MCF 10A (cell line): ENCODE data around the gene OPTC. TPM values are rescaled to one million over a fixed set of nuclear protein-coding genes. Genes with fewer than 3 reads are reported as not detected.

Experiments
- BruUV-seq: library from RNA; stranded (reverse); fragments of 400-500 nt; replicated peaks from 2 replicates; lab custom pipeline; 2021; lab: Mats Ljungman, UMichigan
- CTCF ChIA-PET: fragments of 300-600 bp; sonication (Branson Sonifier 250); formaldehyde crosslinking; extraction: SDS; loops from one replicate; lab custom pipeline; 2021; ENCODE audit warnings: antibody characterized with exemption, inconsistent platforms; lab: Yijun Ruan, JAX
- POLR2A ChIA-PET: fragments of 300-600, 350-650 bp; sonication (Branson Sonifier 250); formaldehyde crosslinking; extraction: SDS; loops from one replicate; lab custom pipeline; 2020; ENCODE audit warnings: antibody characterized with exemption, inconsistent platforms; lab: Yijun Ruan, JAX
- DNase-seq: peaks from one replicate; pipeline ENCODE4 v3.0.0-alpha.2; 2018; ENCODE audit not compliant: unreplicated experiment
- H3K27ac Mint-ChIP-seq: one replicate; pipeline ENCODE4 v1.8.0; 2022; ENCODE audit warnings: mild to moderate bottlenecking, low read depth, mixed read lengths; ENCODE audit not compliant: unreplicated experiment
- H3K27me3 Mint-ChIP-seq: one replicate; pipeline ENCODE4 v1.8.0; 2022; ENCODE audit warnings: mixed read lengths; ENCODE audit not compliant: insufficient read depth, unreplicated experiment
- H3K36me3 Mint-ChIP-seq: one replicate; pipeline ENCODE4 v1.8.0; 2022; ENCODE audit warnings: mild to moderate bottlenecking, moderate library complexity, mixed read lengths; ENCODE audit not compliant: insufficient read depth, unreplicated experiment
- H3K4me1 Mint-ChIP-seq: one replicate; pipeline ENCODE4 v1.8.0; 2022; ENCODE audit warnings: mixed read lengths; ENCODE audit not compliant: insufficient read depth, unreplicated experiment
- H3K4me3 Mint-ChIP-seq: one replicate; pipeline ENCODE4 v1.8.0; 2022; ENCODE audit warnings: mild to moderate bottlenecking, moderate library complexity, mixed read lengths; ENCODE audit not compliant: unreplicated experiment
- H3K9me3 Mint-ChIP-seq: one replicate; pipeline ENCODE4 v1.8.0; 2022; ENCODE audit warnings: mixed read lengths; ENCODE audit not compliant: unreplicated experiment
- intact Hi-C: fragments of 100-400 bp; cut with micrococcal nuclease; formaldehyde crosslinking; loops from 2 replicates; pipeline ENCODE4 v1.14.1; 2022
- total RNA-seq: library from RNA; stranded (reverse); gene quantifications from 2 replicates; pipeline ENCODE4 v1.2.3, GENCODE V29; 2022
- TF ChIP-seq, protein P1 (sequence below): fragments of 200-600 bp; IDR thresholded peaks from one replicate; pipeline ENCODE4 v1.8.0; 2022; ENCODE audit warnings: antibody characterized with exemption, mild to moderate bottlenecking; ENCODE audit not compliant: unreplicated experiment

Gene OPTC
- total RNA-seq, 1 experiment from 2014 or later, result not detected

DNA sequence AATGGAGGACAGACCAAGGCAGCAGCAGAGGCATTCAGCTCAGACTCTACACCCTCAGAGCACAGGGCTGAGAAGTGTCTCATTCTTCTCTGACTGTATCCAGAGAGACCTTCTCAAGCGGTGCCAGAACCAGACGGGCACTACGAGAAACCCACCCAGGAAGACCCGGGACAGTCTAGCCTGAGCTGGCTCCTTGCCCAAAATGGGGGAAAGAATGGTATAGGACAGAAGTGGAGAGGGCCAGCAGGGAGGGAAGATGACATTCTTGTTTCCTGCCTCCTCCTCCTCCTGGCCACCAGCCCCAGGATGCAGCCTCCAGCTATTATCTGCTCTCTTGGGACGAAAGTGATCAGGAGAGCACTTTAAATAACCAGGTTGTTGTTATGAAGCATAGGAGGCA lies 40.9 kb upstream of the OPTC start:
- TF ChIP-seq, protein P1, sequence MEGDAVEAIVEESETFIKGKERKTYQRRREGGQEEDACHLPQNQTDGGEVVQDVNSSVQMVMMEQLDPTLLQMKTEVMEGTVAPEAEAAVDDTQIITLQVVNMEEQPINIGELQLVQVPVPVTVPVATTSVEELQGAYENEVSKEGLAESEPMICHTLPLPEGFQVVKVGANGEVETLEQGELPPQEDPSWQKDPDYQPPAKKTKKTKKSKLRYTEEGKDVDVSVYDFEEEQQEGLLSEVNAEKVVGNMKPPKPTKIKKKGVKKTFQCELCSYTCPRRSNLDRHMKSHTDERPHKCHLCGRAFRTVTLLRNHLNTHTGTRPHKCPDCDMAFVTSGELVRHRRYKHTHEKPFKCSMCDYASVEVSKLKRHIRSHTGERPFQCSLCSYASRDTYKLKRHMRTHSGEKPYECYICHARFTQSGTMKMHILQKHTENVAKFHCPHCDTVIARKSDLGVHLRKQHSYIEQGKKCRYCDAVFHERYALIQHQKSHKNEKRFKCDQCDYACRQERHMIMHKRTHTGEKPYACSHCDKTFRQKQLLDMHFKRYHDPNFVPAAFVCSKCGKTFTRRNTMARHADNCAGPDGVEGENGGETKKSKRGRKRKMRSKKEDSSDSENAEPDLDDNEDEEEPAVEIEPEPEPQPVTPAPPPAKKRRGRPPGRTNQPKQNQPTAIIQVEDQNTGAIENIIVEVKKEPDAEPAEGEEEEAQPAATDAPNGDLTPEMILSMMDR, result no peak
- Mint-ChIP-seq H3K27me3 (peaks cover 93% of the 10 kb centered on the region), H3K4me3 (no peak overlapping the region), H3K9me3 (no peaks in the 10 kb centered on the region), H3K27ac (no peak overlapping the region), H3K4me1 (no peaks in the 10 kb centered on the region), H3K36me3 (no peaks in the 10 kb centered on the region)
- CTCF ChIA-PET, result interaction anchor here (0.6 to 5.1 kb wide), 5 partner anchors 8 to 421 kb away, joined by 3 to 41 read pairs (median 4); no protein-coding TSS in a partner anchor
- DNase-seq, result no peak
- intact Hi-C loops, result no loop called here
- BruUV-seq, result no TSS peak
- POLR2A ChIA-PET, result no interaction called here

DNA sequence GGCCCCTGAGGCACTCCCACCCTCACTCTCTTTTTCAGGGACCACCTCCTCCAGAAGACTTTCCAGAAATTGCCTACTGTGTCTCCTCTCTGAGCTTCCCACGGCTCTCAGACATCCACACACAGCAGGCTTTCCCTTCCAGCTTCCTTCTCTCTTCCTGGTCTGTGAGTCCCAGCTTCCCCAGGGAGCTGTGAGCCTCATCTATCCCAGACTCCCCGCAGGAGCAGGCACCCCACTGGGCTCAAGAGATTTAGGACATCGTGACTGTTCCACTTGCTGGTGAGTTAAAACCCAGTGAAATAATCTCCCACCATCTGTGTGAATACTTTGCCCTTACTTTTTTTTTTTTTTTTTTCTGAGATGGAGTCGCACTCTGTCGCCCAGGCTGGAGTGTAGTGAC lies 40.3 kb upstream of the OPTC start:
- H3K27me3 Mint-ChIP-seq, result peaks cover 93% of the 10 kb centered on the region
- TF ChIP-seq, protein P1, result no peak
- no peak for DNase-seq
- ChIA-PET POLR2A (no interaction called here), CTCF (interaction anchor here (0.6 to 5.1 kb wide), 8 partner anchors 9 to 420 kb away, joined by 3 to 41 read pairs (median 4); no protein-coding TSS in a partner anchor)
- no peaks in the 10 kb centered on the region for H3K9me3 Mint-ChIP-seq
- H3K27ac Mint-ChIP-seq, result no peak overlapping the region
- no peak overlapping the region for H3K4me3 Mint-ChIP-seq
- H3K36me3 Mint-ChIP-seq, result no peaks in the 10 kb centered on the region
- H3K4me1 Mint-ChIP-seq, result no peaks in the 10 kb centered on the region
- BruUV-seq, result no TSS peak
- intact Hi-C loops, result no loop called here

DNA sequence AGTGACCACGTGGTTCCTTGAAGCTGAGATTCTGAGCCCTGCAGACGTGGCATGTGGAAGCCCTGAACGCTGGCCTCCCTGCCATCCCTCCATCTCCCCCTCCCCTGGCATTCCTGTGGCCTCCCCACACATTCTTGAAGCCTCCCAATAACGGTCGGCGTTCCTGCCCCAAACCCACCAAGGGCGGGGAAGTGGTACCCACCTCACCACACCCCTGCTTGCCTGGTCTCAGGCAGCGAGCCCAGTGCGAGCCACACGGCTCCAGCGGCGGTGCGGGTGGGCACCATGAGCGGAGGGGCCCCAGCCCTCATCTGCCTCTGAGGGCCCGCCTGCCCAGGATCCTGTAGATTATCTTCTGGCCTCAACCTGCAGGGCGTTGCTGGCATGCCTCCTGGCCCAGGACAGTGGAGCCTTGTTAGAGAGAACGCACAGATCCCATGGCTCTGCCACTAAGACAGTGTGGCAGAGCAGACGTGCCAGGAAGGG lies 38.9 kb upstream of the OPTC start:
- no peak overlapping the region for H3K4me3 Mint-ChIP-seq
- BruUV-seq, result no TSS peak
- no peaks in the 10 kb centered on the region for H3K4me1 Mint-ChIP-seq
- peaks cover 93% of the 10 kb centered on the region for H3K27me3 Mint-ChIP-seq
- CTCF ChIA-PET, result no interaction called here
- intact Hi-C loops, result no loop called here
- H3K36me3 Mint-ChIP-seq, result no peaks in the 10 kb centered on the region
- no peaks in the 10 kb centered on the region for H3K9me3 Mint-ChIP-seq
- POLR2A ChIA-PET, result interaction anchor here (1.6 kb wide), 1 partner anchor 8 kb away, joined by 5 read pairs; no protein-coding TSS in a partner anchor
- DNase-seq, result no peak
- H3K27ac Mint-ChIP-seq, result no peak overlapping the region
- TF ChIP-seq, protein P1, result no peak

DNA sequence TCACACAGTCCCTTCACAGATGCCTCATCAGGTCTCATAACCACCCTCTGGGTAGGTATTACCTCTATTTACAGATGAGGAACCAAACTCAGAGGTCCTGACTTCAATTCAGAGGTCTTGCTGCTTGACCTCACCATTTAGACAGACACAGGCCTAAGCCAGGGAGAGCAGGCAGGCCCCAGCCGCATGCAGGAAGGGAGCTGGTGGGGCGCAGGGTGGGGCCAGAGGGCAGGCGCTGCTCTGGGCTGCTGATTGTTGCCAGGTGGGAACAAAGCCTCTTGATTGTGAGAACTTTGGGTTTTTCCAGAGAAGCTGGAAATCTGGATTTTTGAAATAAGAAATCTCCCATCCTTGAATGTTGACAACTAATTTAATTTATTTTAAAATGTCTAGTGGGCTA lies 38.2 kb upstream of the OPTC start:
- H3K27ac Mint-ChIP-seq, result no peak overlapping the region
- H3K36me3 Mint-ChIP-seq, result no peaks in the 10 kb centered on the region
- no peak overlapping the region for H3K4me3 Mint-ChIP-seq
- CTCF ChIA-PET, result interaction anchor here (0.7 to 1.3 kb wide), 3 partner anchors 32 to 237 kb away, joined by 3 read pairs; no protein-coding TSS in a partner anchor
- POLR2A ChIA-PET, result interaction anchor here (1.6 kb wide), 1 partner anchor 9 kb away, joined by 5 read pairs; no protein-coding TSS in a partner anchor
- H3K27me3 Mint-ChIP-seq, result peaks cover 93% of the 10 kb centered on the region
- no peak for DNase-seq
- no peaks in the 10 kb centered on the region for H3K9me3 Mint-ChIP-seq
- no TSS peak for BruUV-seq
- intact Hi-C loops, result no loop called here
- no peaks in the 10 kb centered on the region for H3K4me1 Mint-ChIP-seq
- TF ChIP-seq, protein P1, result no peak
